Panc1 (cell line): ENCODE measurements around the gene GULP1. TPM values are rescaled to one million over a fixed set of nuclear protein-coding genes. Genes with fewer than 3 reads are reported as not detected.
A peak's percentile ranks its signal among the peaks of the same experiment; 100 is the strongest.

Source experiments
- ATAC-seq: fragments of 200-7000 bp; cut with Tn5 transposase; 2 replicates; pipeline ENCODE4 v1.9.1; 2020; ENCODE audit warnings: mild to moderate bottlenecking, moderate library complexity
- BruUV-seq: library from RNA; stranded (reverse); fragments of 400-500 nt; replicated peaks from 2 replicates; lab custom pipeline; 2021; lab: Mats Ljungman, UMichigan
- CTCF ChIA-PET: fragments of 300-600 bp; sonication (Branson Sonifier 250); formaldehyde crosslinking; loops from one replicate; lab custom pipeline; 2022; ENCODE audit warnings: antibody characterized with exemption; lab: Charles Lee
- POLR2A ChIA-PET: fragments of 300-600 bp; sonication (Branson Sonifier 250); formaldehyde crosslinking; loops from one replicate; lab custom pipeline; 2022; ENCODE audit warnings: antibody characterized with exemption; lab: Charles Lee
- DNase-seq: peaks from one replicate; pipeline ENCODE4 v3.0.0-alpha.2; 2010; ENCODE audit warnings: low read depth, low spot score
- H3K27ac ChIP-seq: 2 replicates; pipeline ENCODE4 v1.5.1; 2011; ENCODE audit warnings: mild to moderate bottlenecking, low read length, inconsistent platforms
- H3K27me3 ChIP-seq: fragments of 200-500 bp; sonication (Bioruptor generic); 2 replicates; pipeline ENCODE4 v1.6.0; 2014; ENCODE audit warnings: low read length, inconsistent platforms; ENCODE audit not compliant: control insufficient read depth, insufficient read depth
- H3K36me3 ChIP-seq: fragments of 200-500 bp; sonication (Bioruptor generic); 2 replicates; pipeline ENCODE4 v1.5.1; 2014; ENCODE audit warnings: inconsistent platforms, mild to moderate bottlenecking, low read length, moderate library complexity; ENCODE audit not compliant: control insufficient read depth, insufficient read depth
- H3K4me1 ChIP-seq: 2 replicates; pipeline ENCODE4 v1.5.1; 2011; ENCODE audit warnings: inconsistent platforms, mild to moderate bottlenecking, low read length, moderate library complexity; ENCODE audit not compliant: control insufficient read depth, insufficient read depth
- H3K4me3 ChIP-seq, 2 experiments: 2 replicates each; pipeline ENCODE4 v1.5.1; 2011 to 2012; ENCODE audit warnings: low read depth in 2 of 2, low read length in 2 of 2, mild to moderate bottlenecking in 2 of 2, inconsistent platforms in 1 of 2, moderate library complexity in 1 of 2
- H3K9me3 ChIP-seq: fragments of 200-500 bp; sonication (Bioruptor generic); 2 replicates; pipeline ENCODE4 v1.5.1; 2014; ENCODE audit warnings: low read depth, mild to moderate bottlenecking, inconsistent platforms, low read length, moderate library complexity; ENCODE audit not compliant: control insufficient read depth, insufficient read depth
- POLR2AphosphoS5 ChIP-seq: IDR thresholded peaks from 2 replicates; pipeline ENCODE4 v1.6.1; 2012; ENCODE audit warnings: mild to moderate bottlenecking, low read depth, low read length, moderate library complexity
- SIN3A ChIP-seq: IDR thresholded peaks from 2 replicates; pipeline ENCODE4 v1.6.1; 2012; ENCODE audit warnings: low read depth, mild to moderate bottlenecking, low read length, moderate library complexity, borderline replicate concordance; ENCODE audit not compliant: insufficient read depth
- TCF7L2 ChIP-seq: IDR thresholded peaks from 2 replicates; pipeline ENCODE4 v1.6.1; 2011; ENCODE audit warnings: mild to moderate bottlenecking, low read depth, low read length, inconsistent platforms
- in situ Hi-C: cut with HindIII; loops from 2 replicates; pipeline ENCODE4 v1.10.0; 2016; ENCODE audit warnings: low sequenced_read_pairs, low pct_unique_long_range_greater_than_20kb
- intact Hi-C: fragments of 100-400 bp; cut with micrococcal nuclease; formaldehyde crosslinking; loops from one replicate; pipeline ENCODE4 v1.10.0; 2022; ENCODE audit not compliant: unreplicated experiment
- total RNA-seq: library from RNA; stranded (reverse); gene quantifications from one replicate; pipeline ENCODE4 v1.2.1, GENCODE V29; 2021; ENCODE audit not compliant: unreplicated experiment
- TF ChIP-seq, protein P1 (sequence below): fragments of 450-650 bp; IDR thresholded peaks from 2 replicates; pipeline ENCODE4 v1.5.1; 2017; ENCODE audit warnings: mild to moderate bottlenecking
- TF ChIP-seq, protein P2 (sequence below), 2 experiments: IDR thresholded peaks; 2 replicates each; pipeline ENCODE4 v1.6.1; 2011 to 2012; ENCODE audit warnings: low read depth in 2 of 2, control low read depth in 1 of 2, low read length in 1 of 2, mild to moderate bottlenecking in 1 of 2, moderate library complexity in 1 of 2; ENCODE audit not compliant: insufficient read depth in 1 of 2

GULP1 gene
- total RNA-seq, 1 experiment from 2014 or later = 51.5 TPM

DNA sequence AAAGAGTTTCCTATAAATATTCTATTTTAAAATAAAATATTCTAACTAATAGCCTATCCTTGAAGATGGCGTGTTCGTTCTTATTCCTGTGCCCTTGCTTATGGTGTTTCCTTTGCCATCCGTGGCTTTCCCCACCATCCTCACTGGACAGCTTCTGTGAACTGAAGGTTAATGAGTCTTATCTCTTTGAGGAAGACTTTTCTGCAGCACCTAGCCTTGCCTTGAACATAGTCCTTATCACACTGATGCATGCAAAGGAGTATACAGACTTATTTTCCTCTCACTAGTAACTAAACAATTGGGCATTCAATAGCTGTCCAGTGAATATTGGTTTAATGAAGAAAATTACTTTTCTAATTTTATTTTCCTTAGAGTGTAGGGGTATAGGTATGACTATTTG lies 88.1 kb downstream of the GULP1 start:
- Histone ChIP-seq H3K27ac (no peak overlapping the region), H3K4me1 (peaks cover 22% of the 10 kb centered on the region), H3K27me3 (no peaks in the 10 kb centered on the region), H3K4me3 (no peak overlapping the region), H3K9me3 (no peaks in the 10 kb centered on the region), H3K36me3 (no peaks in the 10 kb centered on the region)
- in situ Hi-C loops (no loop called here), intact Hi-C loops (no loop called here)
- no TSS peak for BruUV-seq
- no peak for DNase-seq
- 0 out of 2 replicates have a peak, but pooled peaks have one; percentile 26 for ATAC-seq
- CTCF ChIA-PET = no interaction called here
- TF ChIP-seq, protein P1, sequence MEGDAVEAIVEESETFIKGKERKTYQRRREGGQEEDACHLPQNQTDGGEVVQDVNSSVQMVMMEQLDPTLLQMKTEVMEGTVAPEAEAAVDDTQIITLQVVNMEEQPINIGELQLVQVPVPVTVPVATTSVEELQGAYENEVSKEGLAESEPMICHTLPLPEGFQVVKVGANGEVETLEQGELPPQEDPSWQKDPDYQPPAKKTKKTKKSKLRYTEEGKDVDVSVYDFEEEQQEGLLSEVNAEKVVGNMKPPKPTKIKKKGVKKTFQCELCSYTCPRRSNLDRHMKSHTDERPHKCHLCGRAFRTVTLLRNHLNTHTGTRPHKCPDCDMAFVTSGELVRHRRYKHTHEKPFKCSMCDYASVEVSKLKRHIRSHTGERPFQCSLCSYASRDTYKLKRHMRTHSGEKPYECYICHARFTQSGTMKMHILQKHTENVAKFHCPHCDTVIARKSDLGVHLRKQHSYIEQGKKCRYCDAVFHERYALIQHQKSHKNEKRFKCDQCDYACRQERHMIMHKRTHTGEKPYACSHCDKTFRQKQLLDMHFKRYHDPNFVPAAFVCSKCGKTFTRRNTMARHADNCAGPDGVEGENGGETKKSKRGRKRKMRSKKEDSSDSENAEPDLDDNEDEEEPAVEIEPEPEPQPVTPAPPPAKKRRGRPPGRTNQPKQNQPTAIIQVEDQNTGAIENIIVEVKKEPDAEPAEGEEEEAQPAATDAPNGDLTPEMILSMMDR = no peak
- TF ChIP-seq TCF7L2 (no peak), SIN3A (no peak), POLR2AphosphoS5 (no peak)
- TF ChIP-seq, protein P2, sequence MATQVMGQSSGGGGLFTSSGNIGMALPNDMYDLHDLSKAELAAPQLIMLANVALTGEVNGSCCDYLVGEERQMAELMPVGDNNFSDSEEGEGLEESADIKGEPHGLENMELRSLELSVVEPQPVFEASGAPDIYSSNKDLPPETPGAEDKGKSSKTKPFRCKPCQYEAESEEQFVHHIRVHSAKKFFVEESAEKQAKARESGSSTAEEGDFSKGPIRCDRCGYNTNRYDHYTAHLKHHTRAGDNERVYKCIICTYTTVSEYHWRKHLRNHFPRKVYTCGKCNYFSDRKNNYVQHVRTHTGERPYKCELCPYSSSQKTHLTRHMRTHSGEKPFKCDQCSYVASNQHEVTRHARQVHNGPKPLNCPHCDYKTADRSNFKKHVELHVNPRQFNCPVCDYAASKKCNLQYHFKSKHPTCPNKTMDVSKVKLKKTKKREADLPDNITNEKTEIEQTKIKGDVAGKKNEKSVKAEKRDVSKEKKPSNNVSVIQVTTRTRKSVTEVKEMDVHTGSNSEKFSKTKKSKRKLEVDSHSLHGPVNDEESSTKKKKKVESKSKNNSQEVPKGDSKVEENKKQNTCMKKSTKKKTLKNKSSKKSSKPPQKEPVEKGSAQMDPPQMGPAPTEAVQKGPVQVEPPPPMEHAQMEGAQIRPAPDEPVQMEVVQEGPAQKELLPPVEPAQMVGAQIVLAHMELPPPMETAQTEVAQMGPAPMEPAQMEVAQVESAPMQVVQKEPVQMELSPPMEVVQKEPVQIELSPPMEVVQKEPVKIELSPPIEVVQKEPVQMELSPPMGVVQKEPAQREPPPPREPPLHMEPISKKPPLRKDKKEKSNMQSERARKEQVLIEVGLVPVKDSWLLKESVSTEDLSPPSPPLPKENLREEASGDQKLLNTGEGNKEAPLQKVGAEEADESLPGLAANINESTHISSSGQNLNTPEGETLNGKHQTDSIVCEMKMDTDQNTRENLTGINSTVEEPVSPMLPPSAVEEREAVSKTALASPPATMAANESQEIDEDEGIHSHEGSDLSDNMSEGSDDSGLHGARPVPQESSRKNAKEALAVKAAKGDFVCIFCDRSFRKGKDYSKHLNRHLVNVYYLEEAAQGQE (IDR thresholded peaks at IDR 0.05; ENCODE audit: insufficient read depth in 1 of 2, low read depth in 2 of 2, low read length in 1 of 2) = no peak
- POLR2A ChIA-PET = no interaction called here

DNA sequence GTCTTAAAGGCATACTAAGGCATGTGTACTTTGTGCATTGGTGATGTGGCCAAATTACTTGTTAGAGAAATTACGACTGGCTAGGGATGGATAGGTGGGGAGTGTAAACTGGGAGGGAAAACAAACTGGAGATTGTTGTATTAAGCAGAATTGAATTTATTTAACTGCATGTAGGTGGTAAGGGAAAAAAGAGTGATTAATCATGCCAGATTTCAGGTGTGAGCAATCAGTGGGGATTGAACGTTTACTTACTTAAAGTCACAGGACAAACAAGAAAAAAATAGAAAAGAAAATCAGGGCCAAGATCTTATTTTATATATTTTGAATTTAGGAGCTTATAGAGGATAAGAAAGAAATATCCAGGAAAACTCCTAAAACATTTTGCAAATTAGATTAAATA lies 88.6 kb downstream of the GULP1 start:
- DNase-seq (no peak), ATAC-seq (0 out of 2 replicates have a peak, but pooled peaks have one; percentile 17)
- Histone ChIP-seq H3K27me3 (no peaks in the 10 kb centered on the region), H3K4me3 (no peak overlapping the region), H3K36me3 (no peaks in the 10 kb centered on the region), H3K9me3 (no peaks in the 10 kb centered on the region), H3K27ac (no peak overlapping the region), H3K4me1 (peaks cover 22% of the 10 kb centered on the region)
- intact Hi-C loops = no loop called here
- TF ChIP-seq, protein P2 (IDR thresholded peaks at IDR 0.05; ENCODE audit: insufficient read depth in 1 of 2, low read depth in 2 of 2, low read length in 1 of 2) = no peak
- TF ChIP-seq, protein P1 = no peak
- no peak for TF ChIP-seq TCF7L2
- TF ChIP-seq POLR2AphosphoS5 = no peak
- TF ChIP-seq SIN3A = no peak
- in situ Hi-C loops = no loop called here
- ChIA-PET CTCF (no interaction called here), POLR2A (no interaction called here)
- no TSS peak for BruUV-seq
